Esophagus muscularis mucosa (tissue), 4 donors: ENCODE measurements around the gene APOL3. TPM values are rescaled to one million over a fixed set of nuclear protein-coding genes. Genes with fewer than 3 reads are reported as not detected.
"Not testable (repeated sequence)": the region's sequence is repeated elsewhere in the genome, so short reads cannot be mapped to it uniquely, and the experiment has no call there.

Experiments used
- DNase-seq: peaks from one replicate; pipeline ENCODE4 v3.0.0-alpha.2; 2017; ENCODE audit errors: extremely low spot score
- H3K27ac ChIP-seq, 4 donors: fragments of 200-600 bp; sonication (generic); replicated peaks in 1 of 4; 1 replicate in 3 of 4; 2 replicates in 1 of 4; pipeline ENCODE4 v1.5.1; 2016 to 2019; ENCODE audit warnings: mild to moderate bottlenecking in 1 of 4
- H3K27me3 ChIP-seq, 4 donors: fragments of 200-600 bp; sonication (generic); one replicate each; pipeline versions ENCODE4 v1.5.1 to v1.6.0; 2016 to 2019
- H3K36me3 ChIP-seq, 4 donors: fragments of 200-600 bp; sonication (generic); one replicate each; pipeline ENCODE4 v1.5.1; 2016 to 2019
- H3K4me1 ChIP-seq, 4 donors: fragments of 200-600 bp; sonication (generic); one replicate each; pipeline ENCODE4 v1.5.1; 2016 to 2019
- H3K4me3 ChIP-seq, 4 donors: fragments of 200-600 bp; sonication (generic); 1 replicate in 2 of 4; 2 replicates in 2 of 4; pipeline ENCODE4 v1.5.1; 2016 to 2019; ENCODE audit warnings: mild to moderate bottlenecking in 4 of 4, moderate library complexity in 1 of 4
- H3K9me3 ChIP-seq, 4 donors: fragments of 200-600 bp; sonication (generic); 1 replicate in 3 of 4; 2 replicates in 1 of 4; pipeline ENCODE4 v1.5.1; 2016 to 2019
- CTCF ChIP-seq, 3 experiments: fragments of 200-600 bp in 2 of 3; fragments of 450-650 bp in 1 of 3; sonication (generic) in 2 of 3; IDR thresholded peaks; one replicate each; pipeline ENCODE4 v1.5.1; 2017 to 2019; ENCODE audit warnings: antibody characterized with exemption in 3 of 3, mild to moderate bottlenecking in 2 of 3, moderate library complexity in 1 of 3
- EP300 ChIP-seq: sonication (generic); formaldehyde crosslinking; IDR thresholded peaks from one replicate; pipeline ENCODE4 v1.6.1; 2017; ENCODE audit warnings: antibody characterized with exemption
- POLR2A ChIP-seq: fragments of 450-650 bp; IDR thresholded peaks from one replicate; pipeline ENCODE4 v1.6.1; 2017; ENCODE audit warnings: antibody characterized with exemption, moderate library complexity, mild to moderate bottlenecking, low read depth
- POLR2AphosphoS5 ChIP-seq, 2 donors: sonication (generic); formaldehyde crosslinking; IDR thresholded peaks; one replicate each; pipeline ENCODE4 v1.6.1; 2017; ENCODE audit warnings: antibody characterized with exemption in 2 of 2
- WGBS: methylation state at CpG from one replicate; pipeline ENCODE4 v1.1.5; 2018; 5-methylcytosine and 5-hydroxymethylcytosine counted together
- intact Hi-C: fragments of 100-400 bp; cut with DNase I; formaldehyde crosslinking; loops from one replicate; pipeline ENCODE4 v1.15.1; 2023
- total RNA-seq, 4 donors: library from RNA; depleted of rRNA; stranded (reverse); fragments of >200 nt; gene quantifications; one replicate each; pipeline versions ENCODE4 v1.1.0 to v1.2.1, GENCODE V29; 2016

The APOL3 gene
- total RNA-seq, 4 donors from 2014 or later = 36.5 to 76.3 (median 52.8) TPM

GRCh38 chr22:36100134-36100824 is 60.3 kb downstream of the APOL3 start:
- no peak for DNase-seq
- TF ChIP-seq POLR2AphosphoS5 (IDR thresholded peaks at IDR 0.05) (no peak), CTCF (IDR thresholded peaks at IDR 0.05) (no peak), POLR2A (no peak)
- Histone ChIP-seq H3K4me1 (peaks cover 0 to 4% (median 0%) of the 10 kb centered on the region in 4 donors), H3K36me3 (no peaks in the 10 kb centered on the region), H3K27me3 (no peaks in the 10 kb centered on the region), H3K27ac (no peak overlapping the region), H3K9me3 (no peaks in the 10 kb centered on the region), H3K4me3 (no peak overlapping the region)
- WGBS = 83% methylated on average over 9 of the region's 9 CpGs
- intact Hi-C loops = no loop called here

GRCh38 chr22:36099561-36099960 is 61.0 kb downstream of the APOL3 start:
- WGBS = 91% methylated on average over 10 of the region's 10 CpGs
- H3K4me1 ChIP-seq, H3K36me3 ChIP-seq, DNase-seq, H3K9me3 ChIP-seq, H3K4me3 ChIP-seq, intact Hi-C loops, H3K27me3 ChIP-seq, H3K27ac ChIP-seq: not testable (repeated sequence)

GRCh38 chr22:36097880-36098279 is 62.7 kb downstream of the APOL3 start:
- DNase-seq = no peak
- no peak overlapping the region for H3K27ac ChIP-seq
- no peaks in the 10 kb centered on the region for H3K27me3 ChIP-seq
- peaks cover 0 to 4% (median 0%) of the 10 kb centered on the region in 4 donors for H3K4me1 ChIP-seq
- no peaks in the 10 kb centered on the region for H3K9me3 ChIP-seq
- no peak overlapping the region for H3K4me3 ChIP-seq
- intact Hi-C loops = no loop called here
- TF ChIP-seq POLR2AphosphoS5 (IDR thresholded peaks at IDR 0.05) (no peak), EP300 (no peak), CTCF (IDR thresholded peaks at IDR 0.05) (no peak), POLR2A (no peak)
- H3K36me3 ChIP-seq = no peaks in the 10 kb centered on the region
- WGBS = 86% methylated on average over 8 of the region's 8 CpGs

GRCh38 chr22:36090772-36091171 is 69.8 kb downstream of the APOL3 start:
- H3K36me3 ChIP-seq, H3K27me3 ChIP-seq, H3K27ac ChIP-seq, H3K9me3 ChIP-seq, H3K4me3 ChIP-seq, DNase-seq, H3K4me1 ChIP-seq, intact Hi-C loops: not testable (repeated sequence)
- WGBS = 97% methylated on average over 3 of the region's 3 CpGs

Other genes starting within 250 kb of the APOL3 start
- gene RBFOX2, start 131.9 kb downstream of the APOL3 start, total RNA-seq = 100 to 1,000 TPM; 113 to 179 (median 155) TPM
- gene APOL4, start 41.1 kb upstream of the APOL3 start, total RNA-seq = 10 to 100 TPM in 1 of 4 donors, 1 to 10 TPM in 2, under 1 TPM in 1; 0.19 to 24.7 (median 1.6) TPM
- gene APOL2, start 78.8 kb upstream of the APOL3 start, total RNA-seq = 10 to 100 TPM; 22.0 to 41.9 (median 34.4) TPM
- 10 to 100 TPM; 19.0 to 48.8 (median 28.0) TPM for gene APOL1, start 92.4 kb upstream of the APOL3 start, total RNA-seq
- gene MYH9, start 227.2 kb upstream of the APOL3 start, total RNA-seq = 100 to 1,000 TPM; 241 to 387 (median 358) TPM